ENCODE measurements around the gene GPR139.

GPR139 gene

GRCh38 chr16:20073203-20074098 is at the start of gene GPR139:
Gene GPR139 (minus strand): TSS chr16:20073890. CDS start chr16:20073616, 274 bp downstream.
- Histone ChIP-seq H3K27ac (no peak within 1 kb of the TSS), H3K4me3 (no peak within 1 kb of the TSS)

- Histone ChIP-seq H3K27ac (no peak overlapping the region), H3K4me3 (no peak overlapping the region)
Observed at GRCh38 chr16:20122011-20122410, 48.3 kb upstream of the GPR139 start.

- Histone ChIP-seq H3K27ac (no peak overlapping the region), H3K4me3 (no peak overlapping the region)
Observed at GRCh38 chr16:20114356-20114755, 40.7 kb upstream of the GPR139 start.

- H3K4me3 ChIP-seq: no peak overlapping the region
- no peak overlapping the region for H3K27ac ChIP-seq
Observed at GRCh38 chr16:20111143-20111542, 37.5 kb upstream of the GPR139 start.

- H3K4me3 ChIP-seq: no peak overlapping the region
- no peak overlapping the region for H3K27ac ChIP-seq
Observed at GRCh38 chr16:20107083-20107482, 33.4 kb upstream of the GPR139 start.

- H3K4me3 ChIP-seq: no peak overlapping the region
Observed at GRCh38 chr16:20104563-20105183, 31.0 kb upstream of the GPR139 start.

GRCh38 chr16:20102521-20102920 is 28.8 kb upstream of the GPR139 start:
- no peak overlapping the region for H3K27ac ChIP-seq
- H3K4me3 ChIP-seq: no peak overlapping the region

More at GRCh38 chr16:20104563-20105183, 31.0 kb upstream of the GPR139 start:
- H3K27ac ChIP-seq: no peak overlapping the region

GRCh38 chr16:20102021-20102420 is 28.3 kb upstream of the GPR139 start:
- no peak overlapping the region for H3K27ac ChIP-seq
- H3K4me3 ChIP-seq: no peak overlapping the region

- Histone ChIP-seq H3K4me3 (no peak overlapping the region), H3K27ac (no peak overlapping the region)
Observed at GRCh38 chr16:20099375-20099774, 25.7 kb upstream of the GPR139 start.

GRCh38 chr16:20094157-20094556 is 20.5 kb upstream of the GPR139 start:
- Histone ChIP-seq H3K27ac (no peak overlapping the region), H3K4me3 (no peak overlapping the region)

GRCh38 chr16:20089246-20089965 is 15.7 kb upstream of the GPR139 start:
- H3K4me3 ChIP-seq: no peak overlapping the region
- no peak overlapping the region for H3K27ac ChIP-seq

- Histone ChIP-seq H3K27ac (no peak overlapping the region), H3K4me3 (no peak overlapping the region)
Observed at GRCh38 chr16:20084624-20085226, 11.0 kb upstream of the GPR139 start.

- H3K4me3 ChIP-seq: no peak overlapping the region
- no peak overlapping the region for H3K27ac ChIP-seq
Observed at GRCh38 chr16:20079106-20079505, 5.4 kb upstream of the GPR139 start.

- no peak overlapping the region for H3K4me3 ChIP-seq
- H3K27ac ChIP-seq: no peak overlapping the region
Observed at GRCh38 chr16:20075243-20075642, 1.6 kb upstream of the GPR139 start.

GRCh38 chr16:20074099-20074991 is 655 bp upstream of the GPR139 start:
- H3K27ac ChIP-seq: no peak overlapping the region
- no peak overlapping the region for H3K4me3 ChIP-seq

GRCh38 chr16:20072874-20073202 is 852 bp downstream of the GPR139 start:
- Histone ChIP-seq H3K27ac (no peak overlapping the region), H3K4me3 (no peak overlapping the region)

GRCh38 chr16:20072146-20072873 is 1.4 kb downstream of the GPR139 start:
- H3K27ac ChIP-seq: no peak overlapping the region
- no peak overlapping the region for H3K4me3 ChIP-seq

- H3K4me3 ChIP-seq: no peak overlapping the region
- no peak overlapping the region for H3K27ac ChIP-seq
Observed at GRCh38 chr16:20064931-20065330, 8.8 kb downstream of the GPR139 start.

GRCh38 chr16:20064520-20064919 is 9.2 kb downstream of the GPR139 start:
- Histone ChIP-seq H3K4me3 (no peak overlapping the region), H3K27ac (no peak overlapping the region)

All from skin epidermis (tissue), 12 donors.